Common myeloid progenitor, CD34-positive (primary cell): ENCODE results near the gene PIGV.

Source experiments
- CTCF ChIA-PET: fragments of 350-600 bp; sonication (Branson Sonifier 250); formaldehyde crosslinking; loops from one replicate; lab custom pipeline; 2021; ENCODE audit warnings: antibody characterized with exemption; lab: Charles Lee
- POLR2A ChIA-PET: fragments of 350-600 bp; sonication (Branson Sonifier 250); formaldehyde crosslinking; loops from one replicate; lab custom pipeline; 2021; ENCODE audit warnings: antibody characterized with exemption; lab: Charles Lee
- DNase-seq, 3 donors: peaks; one replicate each; pipeline versions ENCODE4 v3.0.0 to v3.0.0-alpha.2; 2013
- H3K27ac ChIP-seq, 2 experiments: 1 replicate in 1 of 2; 2 replicates in 1 of 2; pipeline ENCODE4 v1.7.0; 2013; ENCODE audit warnings: inconsistent platforms in 2 of 2, low read length in 2 of 2, mild to moderate bottlenecking in 2 of 2, low read depth in 1 of 2, moderate library complexity in 1 of 2; ENCODE audit not compliant: severe bottlenecking in 2 of 2, insufficient read depth in 1 of 2, poor library complexity in 1 of 2
- H3K27me3 ChIP-seq, 5 experiments: replicated peaks in 2 of 5; 1 replicate in 3 of 5; 2 replicates in 2 of 5; pipeline versions ENCODE4 v1.6.1 to v1.7.0; 2013; ENCODE audit warnings: low read length in 4 of 5, mild to moderate bottlenecking in 2 of 5, moderate library complexity in 2 of 5, inconsistent platforms in 1 of 5; ENCODE audit not compliant: insufficient read depth in 5 of 5, control insufficient read depth in 4 of 5
- H3K36me3 ChIP-seq, 4 experiments: 1 replicate in 2 of 4; 2 replicates in 2 of 4; pipeline versions ENCODE4 v1.6.1 to v1.7.0; 2013; ENCODE audit warnings: low read length in 3 of 4, control low read depth in 1 of 4, mild to moderate bottlenecking in 1 of 4; ENCODE audit not compliant: control insufficient read depth in 4 of 4, insufficient read depth in 4 of 4
- H3K4me1 ChIP-seq, 4 experiments: 1 replicate in 3 of 4; 2 replicates in 1 of 4; pipeline versions ENCODE4 v1.6.1 to v1.7.1; 2013; ENCODE audit warnings: low read length in 3 of 4, mild to moderate bottlenecking in 3 of 4, control low read depth in 1 of 4, inconsistent platforms in 1 of 4, moderate library complexity in 1 of 4; ENCODE audit not compliant: control insufficient read depth in 4 of 4, insufficient read depth in 4 of 4; ENCODE audit errors: control extremely low read depth in 1 of 4
- H3K4me3 ChIP-seq, 7 experiments: 1 replicate in 4 of 7; 2 replicates in 3 of 7; pipeline versions ENCODE4 v1.5.1 to v1.7.0; 2013; ENCODE audit warnings: mild to moderate bottlenecking in 7 of 7, low read length in 6 of 7, moderate library complexity in 6 of 7, inconsistent platforms in 2 of 7, low read depth in 2 of 7, control low read depth in 1 of 7; ENCODE audit not compliant: insufficient read depth in 4 of 7, control insufficient read depth in 1 of 7; ENCODE audit errors: extremely low read depth in 1 of 7
- H3K9me3 ChIP-seq, 5 experiments: 1 replicate in 4 of 5; 2 replicates in 1 of 5; pipeline versions ENCODE4 v1.6.1 to v1.7.1; 2013; ENCODE audit warnings: low read length in 4 of 5, mild to moderate bottlenecking in 2 of 5, inconsistent platforms in 1 of 5, low read depth in 1 of 5, moderate library complexity in 1 of 5; ENCODE audit not compliant: control insufficient read depth in 4 of 5, insufficient read depth in 2 of 5; ENCODE audit errors: control extremely low read depth in 1 of 5
- WGBS: methylation state at CpG from one replicate; pipeline ENCODE4 v1.1.5; 2013; ENCODE audit not compliant: insufficient coverage; 5-methylcytosine and 5-hydroxymethylcytosine counted together

Gene PIGV

GRCh38 chr1:26789612-26789865, 1.8 kb downstream of the PIGV start:
- Histone ChIP-seq H3K36me3 (peaks cover 11 to 15% (median 12%) of the 10 kb centered on the region in 4 experiments), H3K27ac (no peak overlapping the region), H3K4me3 (peak overlapping the region in 4 of 7 experiments; percentile 20 to 95 (median 28)), H3K4me1 (peaks cover 50 to 68% (median 59%) of the 10 kb centered on the region in 4 experiments), H3K9me3 (no peaks in the 10 kb centered on the region), H3K27me3 (no peaks in the 10 kb centered on the region)
- POLR2A ChIA-PET, result interaction anchor here (0.6 to 1.6 kb wide), 3 partner anchors 12 to 132 kb away, joined by 3 to 7 read pairs (median 3); no protein-coding TSS in a partner anchor
- CTCF ChIA-PET, result interaction anchor here (0.7 to 9.5 kb wide), 21 partner anchors 8 to 251 kb away, joined by 3 to 186 read pairs (median 5); no protein-coding TSS in a partner anchor
- WGBS, result 100% methylated on average over 1 of the region's 3 CpGs
- DNase-seq, result no peak

- Histone ChIP-seq H3K4me3 (peak overlapping the region in 4 of 7 experiments; percentile 1 to 35 (median 20)), H3K4me1 (peaks cover 46 to 64% (median 55%) of the 10 kb centered on the region in 4 experiments), H3K27ac (peak overlapping the region in 1 of 2 experiments; percentile 36), H3K27me3 (no peaks in the 10 kb centered on the region), H3K36me3 (peaks cover 11 to 18% (median 16%) of the 10 kb centered on the region in 4 experiments), H3K9me3 (no peaks in the 10 kb centered on the region)
- CTCF ChIA-PET, result interaction anchor here (0.6 to 9.5 kb wide), 25 partner anchors 8 to 252 kb away, joined by 3 to 186 read pairs (median 5); no protein-coding TSS in a partner anchor
- POLR2A ChIA-PET, result interaction anchor here (0.6 to 1.6 kb wide), 3 partner anchors 12 to 174 kb away, joined by 3 to 4 read pairs (median 3); no protein-coding TSS in a partner anchor
- DNase-seq, result peak in 2 of 3 donors; percentile 58 to 62
- WGBS, result 50% methylated on average over 3 of the region's 4 CpGs
Measured at GRCh38 chr1:26789931-26790330, 2.2 kb downstream of the PIGV start.

DNA sequence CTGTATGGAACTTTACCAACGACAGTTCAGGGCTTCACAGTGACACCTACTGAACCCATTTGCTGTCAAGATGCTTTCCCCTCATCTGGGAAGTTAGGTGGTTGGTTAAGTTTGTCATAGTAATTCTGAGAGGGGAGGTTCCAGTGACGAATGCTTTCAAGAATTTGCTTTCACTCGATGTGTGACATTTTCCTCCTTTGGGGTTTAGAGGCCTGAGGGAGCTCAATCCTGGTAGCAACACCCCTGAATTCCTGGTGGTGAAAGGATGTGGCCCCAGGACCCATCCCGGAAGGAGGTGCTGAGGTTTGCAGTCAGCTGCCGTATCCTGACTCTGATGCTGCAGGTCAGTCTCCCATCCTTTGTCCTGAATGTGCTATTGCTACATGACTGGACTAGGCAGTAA, 2.8 kb downstream of the PIGV start:
- peaks cover 40 to 58% (median 49%) of the 10 kb centered on the region in 4 experiments for H3K4me1 ChIP-seq
- H3K27ac ChIP-seq, result no peak overlapping the region
- WGBS, result 87% methylated on average over 3 of the region's 5 CpGs
- no peaks in the 10 kb centered on the region for H3K27me3 ChIP-seq
- peak overlapping the region in 1 of 7 experiments; percentile 0 for H3K4me3 ChIP-seq
- CTCF ChIA-PET, result interaction anchor here (0.6 to 9.5 kb wide), 25 partner anchors 9 to 894 kb away, joined by 3 to 186 read pairs (median 4); no protein-coding TSS in a partner anchor
- H3K36me3 ChIP-seq, result peaks cover 11 to 21% (median 19%) of the 10 kb centered on the region in 4 experiments
- no peaks in the 10 kb centered on the region for H3K9me3 ChIP-seq
- no peak for DNase-seq
- POLR2A ChIA-PET, result interaction anchor here (0.6 to 1.0 kb wide), 2 partner anchors 19 to 175 kb away, joined by 3 to 4 read pairs; no protein-coding TSS in a partner anchor

GRCh38 chr1:26791148-26791547, 3.4 kb downstream of the PIGV start:
- ChIA-PET POLR2A (interaction anchor here (0.7 kb wide), 1 partner anchor 58 kb away, joined by 3 read pairs; no protein-coding TSS in a partner anchor), CTCF (interaction anchor here (0.7 to 9.5 kb wide), 14 partner anchors 9 to 189 kb away, joined by 3 to 186 read pairs (median 4); no protein-coding TSS in a partner anchor)
- peaks cover 35 to 52% (median 43%) of the 10 kb centered on the region in 4 experiments for H3K4me1 ChIP-seq
- H3K36me3 ChIP-seq, result peaks cover 11 to 21% (median 19%) of the 10 kb centered on the region in 4 experiments
- H3K27ac ChIP-seq, result no peak overlapping the region
- no peak overlapping the region for H3K4me3 ChIP-seq
- DNase-seq, result no peak
- H3K27me3 ChIP-seq, result no peaks in the 10 kb centered on the region
- 100% methylated on average over 1 of the region's 6 CpGs for WGBS
- H3K9me3 ChIP-seq, result no peaks in the 10 kb centered on the region

DNA sequence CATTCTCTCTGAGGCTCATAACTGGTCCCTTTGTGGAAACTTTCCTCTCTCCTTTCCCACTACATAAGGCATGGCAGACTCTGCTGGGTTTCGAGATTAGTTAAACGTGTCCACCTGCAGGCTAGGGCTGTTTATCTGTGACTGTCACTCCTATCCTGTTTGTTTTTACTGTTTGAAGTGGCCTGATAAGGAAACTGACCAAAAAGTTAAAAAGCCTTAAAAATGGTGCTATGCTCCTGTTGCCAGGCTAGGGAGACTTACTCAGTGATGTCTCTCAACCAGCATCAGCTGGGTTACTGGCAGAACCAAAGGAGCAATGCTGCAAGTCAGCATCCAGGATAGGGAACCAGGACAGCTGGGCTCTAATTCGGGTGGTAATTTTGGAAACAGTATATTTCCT, 3.9 kb downstream of the PIGV start:
- peak in 2 of 3 donors; percentile 25 to 53 for DNase-seq
- H3K4me3 ChIP-seq, result no peak overlapping the region
- no peaks in the 10 kb centered on the region for H3K27me3 ChIP-seq
- ChIA-PET CTCF (interaction anchor here (0.8 to 9.5 kb wide), 11 partner anchors 9 to 189 kb away, joined by 3 to 186 read pairs (median 4); no protein-coding TSS in a partner anchor), POLR2A (interaction anchor here (0.6 to 0.7 kb wide), 2 partner anchors 58 to 121 kb away, joined by 3 to 5 read pairs; no protein-coding TSS in a partner anchor)
- WGBS, result no CpG with 5 or more reads among the region's 3 CpGs
- no peaks in the 10 kb centered on the region for H3K9me3 ChIP-seq
- peaks cover 11 to 22% (median 21%) of the 10 kb centered on the region in 4 experiments for H3K36me3 ChIP-seq
- peaks cover 30 to 47% (median 38%) of the 10 kb centered on the region in 4 experiments for H3K4me1 ChIP-seq
- H3K27ac ChIP-seq, result no peak overlapping the region

DNA sequence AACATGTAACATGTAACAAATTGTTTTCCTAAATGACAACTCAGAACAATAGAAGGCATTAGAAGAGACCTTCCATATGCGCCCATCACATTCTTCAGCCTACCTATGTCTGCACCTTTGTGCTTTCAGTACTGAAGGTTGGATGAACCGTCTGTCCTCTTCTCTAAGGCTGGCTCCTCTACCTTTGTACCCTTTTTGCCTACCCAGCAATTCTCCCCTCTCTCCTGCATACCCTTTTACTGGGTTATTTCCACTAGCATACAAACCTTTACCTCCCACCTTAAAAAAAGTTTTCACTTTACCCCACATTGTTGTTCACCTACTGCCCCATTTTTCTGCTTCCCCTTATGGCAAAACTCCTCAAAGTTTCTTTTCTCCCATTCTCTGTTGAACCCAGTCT, 5.2 kb downstream of the PIGV start:
- Histone ChIP-seq H3K27me3 (no peaks in the 10 kb centered on the region), H3K4me1 (peaks cover 23 to 37% (median 32%) of the 10 kb centered on the region in 4 experiments), H3K9me3 (no peaks in the 10 kb centered on the region), H3K27ac (no peak overlapping the region), H3K36me3 (peaks cover 11 to 32% (median 26%) of the 10 kb centered on the region in 4 experiments), H3K4me3 (no peak overlapping the region)
- CTCF ChIA-PET, result no interaction called here
- no peak for DNase-seq
- WGBS, result 100% methylated on average over 2 of the region's 2 CpGs
- POLR2A ChIA-PET, result no interaction called here

DNA sequence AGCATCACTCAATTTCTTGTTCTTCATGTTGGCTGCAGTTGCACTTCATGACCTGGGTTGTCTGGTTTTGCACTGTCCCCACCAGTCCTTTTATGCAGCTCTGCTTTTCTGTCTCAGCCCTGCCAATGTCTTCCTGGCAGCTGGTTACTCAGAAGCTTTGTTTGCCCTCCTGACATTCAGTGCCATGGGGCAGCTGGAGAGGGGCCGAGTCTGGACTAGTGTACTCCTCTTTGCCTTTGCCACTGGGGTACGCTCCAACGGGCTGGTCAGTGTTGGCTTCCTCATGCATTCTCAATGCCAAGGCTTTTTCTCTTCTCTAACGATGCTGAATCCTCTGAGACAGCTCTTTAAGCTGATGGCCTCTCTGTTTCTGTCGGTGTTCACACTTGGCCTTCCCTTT, 6.6 kb downstream of the PIGV start:
- Histone ChIP-seq H3K27ac (no peak overlapping the region), H3K4me3 (no peak overlapping the region), H3K27me3 (no peaks in the 10 kb centered on the region), H3K36me3 (peaks cover 11 to 33% (median 26%) of the 10 kb centered on the region in 4 experiments), H3K4me1 (peaks cover 18 to 25% (median 21%) of the 10 kb centered on the region in 4 experiments), H3K9me3 (no peaks in the 10 kb centered on the region)
- ChIA-PET POLR2A (no interaction called here), CTCF (interaction anchor here (0.9 to 3.4 kb wide), 8 partner anchors 15 to 196 kb away, joined by 3 to 12 read pairs (median 4); no protein-coding TSS in a partner anchor)
- no peak for DNase-seq
- WGBS, result 93% methylated on average over 5 of the region's 5 CpGs
